D721Med (cell line): Measurements from ENCODE around the gene MCM3AP.
A peak's percentile ranks its signal among the peaks of the same experiment; 100 is the strongest.

ENCODE experiments used
- DNase-seq: peaks from one replicate; pipeline ENCODE4 v3.0.0; 2011; ENCODE audit warnings: low spot score; ENCODE audit not compliant: insufficient read length
- FAIRE-seq: peaks from 2 replicates; lab custom pipeline; 2011; peaks lifted over from hg19 to GRCh38; lab: Jason Lieb, UNC
- CTCF ChIP-seq: IDR thresholded peaks from 2 replicates; pipeline ENCODE4 v1.5.1; 2012; ENCODE audit warnings: mild to moderate bottlenecking, control low read depth; ENCODE audit not compliant: insufficient read depth; ENCODE audit errors: missing control alignments

MCM3AP gene

GRCh38 chr21:46285206-46285661 is at the start of gene MCM3AP:
Gene MCM3AP (minus strand): TSS chr21:46285611. CDS start chr21:46285286, 325 bp downstream.
- DNase-seq (no peak), FAIRE-seq (no peak)
- TF ChIP-seq CTCF, result no peak

- no peak for TF ChIP-seq CTCF
- DNase-seq (no peak), FAIRE-seq (no peak)
Observed at GRCh38 chr21:46334351-46335140, 49.1 kb upstream of the MCM3AP start.

GRCh38 chr21:46329796-46330195 is 44.4 kb upstream of the MCM3AP start:
- DNase-seq (no peak), FAIRE-seq (no peak)
- TF ChIP-seq CTCF, result no peak

- TF ChIP-seq CTCF, result no peak
- DNase-seq (no peak), FAIRE-seq (no peak)
Observed at GRCh38 chr21:46328151-46328550, 42.7 kb upstream of the MCM3AP start.

GRCh38 chr21:46327711-46328110 is 42.3 kb upstream of the MCM3AP start:
- DNase-seq (no peak), FAIRE-seq (no peak)
- no peak for TF ChIP-seq CTCF

GRCh38 chr21:46326110-46326703 is 40.8 kb upstream of the MCM3AP start:
- DNase-seq, result no peak
- no peak for FAIRE-seq
- peak; percentile 22 for TF ChIP-seq CTCF
